ENCODE data around the gene PPP2R3A.
A peak's percentile ranks its signal among the peaks of the same experiment; 100 is the strongest.
"Not testable (repeated sequence)": the region's sequence is repeated elsewhere in the genome, so short reads cannot be mapped to it uniquely, and the experiment has no call there.

Gene PPP2R3A

GRCh38 chr3:136023264-136023978 is 57.9 kb downstream of the PPP2R3A start:
- DNase-seq, result no peak

- no peak for DNase-seq
These were observed 70.8 kb downstream of the PPP2R3A start for GRCh38 chr3:136036306-136036705.

GRCh38 chr3:136038668-136039067 is 73.1 kb downstream of the PPP2R3A start:
- no peak for DNase-seq

GRCh38 chr3:136042608-136043221 is 77.2 kb downstream of the PPP2R3A start:
- DNase-seq, result peak; percentile 60

GRCh38 chr3:136044980-136045745 is 79.6 kb downstream of the PPP2R3A start:
- no peak for DNase-seq

- no peak for DNase-seq
These were observed 82.5 kb downstream of the PPP2R3A start for GRCh38 chr3:136048068-136048467.

GRCh38 chr3:136050250-136050649 is 84.7 kb downstream of the PPP2R3A start:
- no peak for DNase-seq

GRCh38 chr3:136055491-136055890 is 90.0 kb downstream of the PPP2R3A start:
- DNase-seq, result no peak

- no peak for DNase-seq
These were observed 101.7 kb downstream of the PPP2R3A start for GRCh38 chr3:136067211-136067610.

- DNase-seq, result no peak
These were observed 103.2 kb downstream of the PPP2R3A start for GRCh38 chr3:136068708-136069107.

GRCh38 chr3:136069933-136070332 is 104.4 kb downstream of the PPP2R3A start:
- no peak for DNase-seq

GRCh38 chr3:136070334-136070733 is 104.8 kb downstream of the PPP2R3A start:
- no peak for DNase-seq

GRCh38 chr3:136070953-136071949 is 105.7 kb downstream of the PPP2R3A start:
- DNase-seq, result peak; percentile 6

GRCh38 chr3:136074546-136075170 is 109.1 kb downstream of the PPP2R3A start:
- DNase-seq, result no peak

GRCh38 chr3:136075218-136075808 is 109.8 kb downstream of the PPP2R3A start:
- peak; percentile 79 for DNase-seq

GRCh38 chr3:136075811-136076210 is 110.3 kb downstream of the PPP2R3A start:
- DNase-seq, result no peak

- peak; percentile 46 for DNase-seq
These were observed 113.2 kb downstream of the PPP2R3A start for GRCh38 chr3:136078421-136079364.

- not testable (repeated sequence) for DNase-seq
These were observed 118.3 kb downstream of the PPP2R3A start for GRCh38 chr3:136083641-136084382.

- DNase-seq, result not testable (repeated sequence)
These were observed 119.5 kb downstream of the PPP2R3A start for GRCh38 chr3:136085067-136085466.

- no peak for DNase-seq
These were observed 128.2 kb downstream of the PPP2R3A start for GRCh38 chr3:136093771-136094170.

All from RPMI8226 (cell line).